NCI-H2171 treated with DMSO at 0.1 percent for 48 hours (cell line): Measurements from ENCODE around the gene NEDD8.

Source experiments
- DNase-seq: peaks from one replicate; lab custom pipeline; 2025; lab: John Stamatoyannopoulos, UW

NEDD8 gene

DNA sequence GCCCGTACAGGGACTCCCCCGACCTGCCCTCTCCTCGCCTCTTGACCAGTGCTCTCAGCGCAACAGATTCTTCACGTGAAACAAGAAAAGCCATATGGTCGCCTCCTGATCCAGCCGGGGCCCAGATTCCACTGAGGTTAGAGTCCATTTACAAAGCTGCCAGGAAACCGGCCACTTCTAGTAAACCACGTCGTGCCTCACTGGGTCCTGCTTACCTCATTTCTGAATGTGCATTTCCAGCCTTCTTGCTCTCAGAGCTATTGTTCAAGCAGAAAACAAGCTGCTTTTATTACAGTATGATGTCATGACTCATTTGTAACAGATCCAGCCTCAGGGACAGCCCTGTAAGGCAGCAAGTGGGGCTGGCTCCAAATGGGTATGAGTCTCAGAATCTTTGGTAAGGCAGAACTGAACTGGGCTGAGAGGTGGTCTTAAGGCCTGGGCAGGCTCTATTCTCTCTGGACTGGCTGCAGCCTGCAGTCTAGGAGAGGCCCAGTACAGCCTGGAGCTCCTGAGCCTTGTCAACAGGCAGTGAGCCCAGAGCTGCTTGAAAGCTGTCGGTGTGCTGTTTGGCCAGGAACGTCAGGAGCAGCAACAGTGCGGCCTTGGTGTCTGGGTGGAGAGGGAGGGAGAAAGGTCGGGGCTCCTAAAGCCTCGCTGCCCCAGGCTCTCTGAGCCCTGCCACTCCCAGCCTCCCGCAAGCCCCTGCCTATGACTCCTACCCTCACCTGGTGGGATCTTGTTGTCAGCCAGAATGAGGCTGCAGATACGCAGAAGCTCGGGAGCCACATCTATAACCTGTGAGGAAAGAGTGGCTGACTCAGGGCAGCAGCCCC lies 52.0 kb downstream of the NEDD8 start:
- no peak for DNase-seq

DNA sequence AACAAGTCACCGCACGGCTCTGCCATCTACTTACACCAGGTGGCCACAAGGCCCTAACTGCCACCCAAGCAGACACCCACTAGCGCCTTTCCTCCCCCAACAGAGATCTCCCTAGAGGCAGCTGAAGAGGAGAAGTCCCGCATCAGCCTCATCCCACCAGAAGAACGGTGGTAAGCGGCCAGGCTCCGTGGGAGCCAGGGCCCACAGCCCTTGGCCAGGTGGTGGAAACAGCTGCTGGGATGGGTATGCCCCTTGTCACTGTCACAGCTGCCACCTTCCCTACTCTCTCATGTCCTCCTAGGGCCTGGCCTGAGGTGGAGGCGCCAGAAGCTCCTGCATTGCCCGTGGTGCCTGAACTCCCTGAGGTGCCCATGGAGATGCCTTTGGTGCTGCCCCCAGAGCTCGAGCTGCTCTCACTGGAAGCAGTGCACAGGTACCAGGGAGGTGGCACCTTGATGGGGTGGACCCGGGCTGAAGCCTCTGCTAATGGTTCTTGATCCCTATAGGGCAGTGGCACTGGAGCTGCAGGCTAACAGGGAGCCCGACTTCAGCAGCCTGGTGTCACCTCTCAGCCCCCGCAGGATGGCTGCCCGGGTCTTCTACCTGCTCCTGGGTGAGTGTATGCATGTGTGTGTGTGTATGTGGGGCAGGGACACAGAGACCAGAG lies 52.7 kb downstream of the NEDD8 start:
- no peak for DNase-seq

DNA sequence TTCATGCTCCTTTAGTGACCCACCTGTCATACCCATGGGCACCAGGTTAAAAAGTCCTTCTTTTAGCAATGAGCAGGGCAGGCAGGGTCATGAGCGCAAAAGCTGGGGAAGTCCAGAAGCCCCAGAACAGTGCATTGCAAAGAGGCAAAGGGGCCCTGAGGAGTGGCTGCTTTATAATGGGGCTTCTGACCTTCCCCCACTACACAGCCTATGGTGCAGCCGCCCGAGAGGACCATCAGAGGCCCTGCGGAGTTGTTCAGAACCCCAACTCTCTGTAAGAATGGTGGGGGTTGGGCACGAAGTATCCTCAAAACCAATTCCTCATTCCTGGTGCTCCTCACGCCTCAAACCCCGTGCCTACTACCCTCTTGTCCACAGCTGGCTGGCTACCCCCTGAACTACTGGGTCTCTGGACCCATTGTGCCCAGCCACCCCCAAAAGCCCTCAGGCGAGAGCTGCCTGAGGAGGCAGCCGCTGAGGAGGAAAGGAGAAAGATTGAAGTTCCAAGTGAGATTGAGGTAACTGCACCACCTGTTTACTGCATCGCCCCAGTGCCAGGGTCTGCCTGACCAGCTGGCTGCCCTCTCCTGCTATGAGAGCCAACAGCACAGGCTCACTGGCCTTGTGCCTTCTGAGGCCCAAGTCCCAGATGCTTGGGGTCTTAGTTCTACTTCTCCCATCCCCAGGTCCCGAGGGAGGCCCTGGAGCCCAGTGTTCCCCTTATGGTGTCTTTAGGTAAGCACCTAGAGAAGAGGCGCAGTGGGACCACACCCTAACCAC lies 53.6 kb downstream of the NEDD8 start:
- DNase-seq: no peak

DNA sequence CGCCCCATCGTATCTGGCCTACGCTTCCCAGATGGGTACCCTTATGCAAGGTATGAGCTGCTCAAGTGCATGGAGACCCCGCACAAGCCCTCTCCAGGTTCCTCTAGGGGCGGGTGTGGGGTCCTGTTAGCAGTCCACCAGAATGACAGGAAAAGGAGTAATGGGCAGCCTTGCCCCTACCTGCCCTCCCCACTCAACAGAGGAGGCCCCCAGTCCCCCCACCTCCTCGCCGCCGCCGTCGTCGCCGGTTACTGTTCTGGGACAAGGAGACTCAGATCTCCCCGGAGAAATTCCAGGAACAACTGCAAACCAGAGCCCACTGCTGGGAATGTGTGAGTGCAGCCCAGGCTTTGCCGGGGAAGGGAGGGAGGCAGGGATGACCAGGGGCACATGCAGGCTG lies 54.3 kb downstream of the NEDD8 start:
- no peak for DNase-seq

DNA sequence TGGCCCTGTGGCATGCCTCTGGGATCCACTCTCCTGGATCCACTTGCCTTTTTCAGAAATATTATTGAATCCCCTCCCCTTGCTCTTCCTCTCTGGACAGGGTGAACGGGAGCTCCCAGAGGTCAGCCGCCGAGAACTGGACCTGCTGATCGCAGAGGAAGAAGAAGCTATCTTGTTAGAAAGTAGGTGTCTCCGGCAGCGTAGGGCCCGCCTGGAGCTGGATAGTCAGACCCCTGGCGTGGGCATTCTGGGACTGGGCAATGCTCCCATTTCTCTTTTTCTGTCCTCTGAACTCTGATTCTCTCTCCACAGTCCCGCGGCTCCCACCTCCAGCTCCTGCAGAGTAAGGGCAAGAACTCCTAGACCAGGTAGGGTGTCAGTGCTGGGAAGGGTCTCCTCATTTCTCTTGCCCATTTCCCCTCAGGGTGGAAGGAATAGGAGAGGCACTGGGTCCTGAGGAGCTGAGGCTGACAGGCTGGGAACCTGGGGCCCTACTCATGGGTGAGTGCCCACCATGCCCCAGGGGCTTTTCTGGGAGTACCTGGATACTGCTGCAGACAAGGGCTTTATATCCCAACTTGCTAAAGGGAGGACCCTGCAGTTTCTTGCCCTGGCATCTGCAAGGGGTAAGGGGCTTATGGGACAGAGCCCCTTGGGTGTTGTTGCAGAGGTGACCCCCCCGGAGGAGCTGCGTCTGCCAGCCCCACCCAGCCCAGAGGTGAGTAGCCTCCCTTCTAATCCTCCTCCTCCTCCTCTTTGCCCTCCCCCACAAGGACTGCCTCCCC lies 54.9 kb downstream of the NEDD8 start:
- no peak for DNase-seq

DNA sequence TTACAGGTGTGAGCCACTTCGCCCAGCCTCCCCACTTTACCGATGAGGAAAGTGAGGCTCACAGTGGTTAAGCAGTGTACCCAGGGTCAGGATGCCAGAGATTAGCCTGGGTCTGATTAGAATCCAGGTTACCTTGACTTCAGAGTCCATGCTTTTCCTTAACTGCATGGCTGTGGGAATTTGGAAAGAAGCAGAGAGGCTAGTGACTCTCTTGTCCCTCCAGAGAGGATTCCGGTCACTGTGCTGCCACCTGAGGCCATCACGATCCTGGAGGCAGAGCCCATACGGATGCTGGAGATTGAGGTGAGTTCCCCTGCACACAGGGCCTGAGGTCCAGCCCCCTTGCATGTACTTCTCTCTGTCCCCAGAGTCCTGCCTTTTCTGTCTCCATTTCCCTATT lies 55.6 kb downstream of the NEDD8 start:
- DNase-seq: no peak

DNA sequence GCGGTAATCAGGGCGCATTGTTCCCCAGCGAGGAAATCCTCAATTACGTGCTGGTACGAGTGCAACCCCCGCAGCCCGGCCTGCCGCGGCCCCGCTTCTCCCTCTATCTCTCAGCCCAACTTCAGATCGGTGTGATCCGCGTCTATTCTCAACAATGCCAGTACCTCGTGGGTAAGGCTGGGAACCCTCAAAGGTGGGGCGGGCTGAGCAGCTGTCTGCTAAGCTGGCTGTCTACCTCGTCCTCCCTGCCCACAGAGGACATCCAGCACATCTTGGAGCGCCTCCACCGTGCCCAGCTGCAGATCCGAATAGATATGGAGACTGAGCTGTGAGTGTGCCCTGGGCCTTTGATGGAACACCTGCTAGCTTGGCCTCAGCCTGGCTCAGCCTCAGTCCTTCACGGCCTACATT lies 59.3 kb downstream of the NEDD8 start:
- DNase-seq: peak; percentile 19

DNA sequence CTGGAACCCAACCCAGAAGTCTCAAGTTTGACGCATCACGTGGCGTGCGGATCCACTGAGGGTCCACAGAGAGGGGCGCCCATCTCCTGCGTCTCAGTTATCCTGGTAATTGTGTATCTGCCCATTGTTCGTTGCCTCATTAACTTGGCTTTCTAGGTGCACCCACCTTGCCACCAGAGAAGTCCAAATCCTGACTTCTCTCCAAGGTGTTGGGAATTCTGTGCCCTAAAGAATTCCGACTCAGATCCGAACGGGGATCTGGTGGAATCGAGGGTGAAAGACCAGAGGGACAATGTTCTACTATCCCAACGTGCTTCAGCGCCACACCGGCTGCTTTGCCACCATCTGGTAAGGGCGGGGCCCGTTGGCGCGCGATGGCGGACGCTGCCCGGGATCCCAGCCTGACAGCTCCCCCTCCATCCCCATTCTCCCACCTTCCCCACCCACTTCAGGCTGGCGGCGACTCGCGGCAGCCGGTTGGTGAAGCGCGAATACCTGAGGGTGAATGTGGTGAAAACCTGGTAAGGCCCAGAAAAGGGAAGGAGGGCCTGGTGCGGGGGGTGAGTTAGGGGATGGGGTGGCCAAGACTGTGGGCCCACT lies 59.8 kb downstream of the NEDD8 start:
- DNase-seq: peak; percentile 54

DNA sequence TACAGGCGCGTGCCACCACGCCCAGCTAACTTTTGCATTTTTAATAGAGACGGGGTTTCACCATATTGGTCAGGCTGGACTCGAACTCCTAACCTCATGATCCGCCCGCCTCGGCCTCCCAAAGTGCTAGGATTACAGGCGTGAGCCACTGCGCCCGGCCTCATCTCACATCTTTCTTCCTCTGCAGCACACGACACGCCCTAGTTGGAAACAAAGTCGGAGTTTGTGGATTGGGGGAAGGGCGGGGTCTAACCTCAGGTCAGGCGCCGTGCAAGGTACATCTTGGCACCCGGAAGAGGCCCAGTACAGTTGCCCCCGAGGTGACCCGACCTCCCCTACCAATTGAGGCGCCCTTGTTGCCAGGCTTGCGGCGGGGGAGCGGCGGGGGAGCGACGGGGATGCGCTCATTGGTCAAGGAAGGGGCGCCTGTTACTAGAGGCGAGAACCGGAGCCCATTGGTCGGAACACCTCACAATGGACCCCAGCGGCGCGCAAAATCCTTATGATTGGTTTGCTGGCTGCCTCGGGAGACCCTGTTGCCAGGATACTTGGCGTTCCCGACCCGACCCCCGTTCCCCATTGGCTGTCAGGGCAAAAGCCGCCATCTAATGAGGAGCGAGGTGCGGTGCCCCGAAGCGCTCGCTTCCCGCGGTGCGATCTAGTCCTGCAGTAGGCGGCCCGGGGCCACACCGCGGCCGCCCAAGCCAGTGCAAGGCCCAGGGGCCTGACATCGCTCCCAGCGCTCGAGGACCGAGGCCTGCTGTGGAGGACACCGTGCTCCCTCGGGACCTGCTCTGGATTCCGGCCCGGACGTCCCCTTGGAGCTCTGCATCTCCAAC lies 60.5 kb downstream of the NEDD8 start, which contains the start of gene REC8:
Gene REC8 (plus strand): TSS at position 659 of the 839 bp plus-strand sequence. CDS start 473 bp downstream, outside the sequence.
- peak; percentile 100 for DNase-seq

DNA sequence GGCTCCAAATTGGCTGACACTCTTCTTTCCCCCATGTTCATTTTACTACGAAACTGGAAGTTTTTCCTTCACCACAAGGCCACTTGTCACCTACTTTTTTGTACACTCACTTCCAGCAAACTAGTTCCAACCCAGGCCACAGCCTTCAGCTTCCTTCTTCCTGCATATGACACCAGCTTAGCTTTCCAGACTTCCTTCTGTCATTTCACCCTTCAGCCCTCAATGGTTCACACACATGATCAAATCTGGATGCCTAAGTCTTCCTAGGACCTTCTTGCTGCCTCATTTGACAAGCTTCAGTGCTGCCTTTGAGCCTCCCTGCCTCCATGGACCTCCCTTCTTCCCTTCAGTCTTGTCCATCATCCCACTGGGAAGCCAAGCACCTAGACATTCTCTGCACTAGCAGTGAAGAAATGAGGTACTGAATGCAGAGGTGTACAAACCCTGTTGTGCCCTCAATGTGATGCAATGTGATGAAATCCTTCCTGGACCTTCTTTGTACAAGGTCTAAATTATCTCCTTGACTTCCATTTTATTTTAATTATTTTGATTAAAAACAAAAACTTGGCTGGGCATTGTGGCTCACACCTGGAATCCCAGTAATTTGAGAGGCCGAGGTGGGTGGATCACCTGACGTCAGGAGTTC lies 64.6 kb downstream of the NEDD8 start:
- no peak for DNase-seq
